Measurements from ENCODE around the gene NRARP.

The NRARP gene

GRCh38 chr9:137299203-137299565 lies 2.9 kb downstream of the NRARP start:
- no peak for DNase-seq (ENCODE audit: low spot score)
- no peak for FAIRE-seq

DNA sequence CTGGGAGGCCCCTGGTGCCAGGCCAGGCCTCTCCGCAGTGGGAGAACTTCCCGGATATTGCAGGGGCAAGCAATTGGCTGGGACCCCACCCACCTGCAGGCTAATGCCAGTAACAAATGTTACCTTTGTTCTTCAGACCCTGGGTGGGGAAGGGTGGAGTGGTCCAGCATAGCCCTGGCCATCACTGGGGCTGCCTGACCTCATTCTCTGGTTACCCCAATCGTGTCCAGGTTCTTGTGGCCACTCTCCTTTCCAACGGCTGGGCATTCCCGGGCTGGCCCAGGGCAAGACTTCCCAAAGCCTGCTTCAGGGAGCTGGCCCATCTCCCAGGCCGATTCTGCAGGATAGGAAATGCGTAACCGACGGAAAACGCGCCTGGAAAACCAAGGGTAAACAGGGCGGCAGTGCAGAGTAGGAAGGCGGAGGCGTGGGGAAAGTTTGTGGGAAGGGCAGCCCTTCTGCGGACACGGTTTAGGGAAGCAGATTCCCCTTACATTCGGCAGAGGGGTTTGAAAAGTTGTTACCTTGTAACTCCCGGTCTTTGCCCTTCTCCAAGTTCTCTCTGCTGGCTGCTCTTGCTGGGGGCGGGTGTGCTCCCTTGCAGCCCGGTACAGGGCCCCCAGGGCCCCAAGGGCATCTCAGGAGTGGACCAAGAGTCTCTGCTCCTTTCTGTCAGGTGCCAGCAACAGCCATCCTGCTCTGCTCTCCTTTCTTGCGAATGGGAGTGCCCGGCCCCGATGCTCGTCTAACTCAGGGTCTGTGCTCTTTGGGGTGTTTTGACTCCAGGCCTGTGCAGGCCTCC lies 3.5 kb downstream of the NRARP start:
- DNase-seq (ENCODE audit: low spot score) (no peak), FAIRE-seq (no peak)

DNA sequence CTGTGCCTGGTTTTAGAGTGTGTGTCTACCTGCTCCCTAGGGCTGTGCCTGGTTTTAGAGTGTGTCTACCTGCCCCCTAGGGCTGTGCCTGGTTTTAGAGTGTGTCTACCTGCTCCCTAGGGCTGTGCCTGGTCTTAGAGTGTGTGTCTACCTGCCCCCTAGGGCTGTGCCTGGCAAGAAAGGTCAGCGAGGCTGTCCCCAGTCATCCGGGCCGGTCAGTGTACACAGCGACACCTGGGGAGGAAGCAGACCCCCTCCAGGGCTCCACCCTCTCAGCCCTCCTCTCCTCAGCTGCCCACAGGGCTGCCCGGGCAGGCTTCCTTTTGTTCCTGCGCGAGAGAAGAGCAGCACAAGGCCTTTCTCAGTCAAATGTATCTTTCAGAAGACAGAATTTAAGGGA lies 4.1 kb downstream of the NRARP start:
- DNase-seq (ENCODE audit: low spot score) = no peak
- no peak for FAIRE-seq

DNA sequence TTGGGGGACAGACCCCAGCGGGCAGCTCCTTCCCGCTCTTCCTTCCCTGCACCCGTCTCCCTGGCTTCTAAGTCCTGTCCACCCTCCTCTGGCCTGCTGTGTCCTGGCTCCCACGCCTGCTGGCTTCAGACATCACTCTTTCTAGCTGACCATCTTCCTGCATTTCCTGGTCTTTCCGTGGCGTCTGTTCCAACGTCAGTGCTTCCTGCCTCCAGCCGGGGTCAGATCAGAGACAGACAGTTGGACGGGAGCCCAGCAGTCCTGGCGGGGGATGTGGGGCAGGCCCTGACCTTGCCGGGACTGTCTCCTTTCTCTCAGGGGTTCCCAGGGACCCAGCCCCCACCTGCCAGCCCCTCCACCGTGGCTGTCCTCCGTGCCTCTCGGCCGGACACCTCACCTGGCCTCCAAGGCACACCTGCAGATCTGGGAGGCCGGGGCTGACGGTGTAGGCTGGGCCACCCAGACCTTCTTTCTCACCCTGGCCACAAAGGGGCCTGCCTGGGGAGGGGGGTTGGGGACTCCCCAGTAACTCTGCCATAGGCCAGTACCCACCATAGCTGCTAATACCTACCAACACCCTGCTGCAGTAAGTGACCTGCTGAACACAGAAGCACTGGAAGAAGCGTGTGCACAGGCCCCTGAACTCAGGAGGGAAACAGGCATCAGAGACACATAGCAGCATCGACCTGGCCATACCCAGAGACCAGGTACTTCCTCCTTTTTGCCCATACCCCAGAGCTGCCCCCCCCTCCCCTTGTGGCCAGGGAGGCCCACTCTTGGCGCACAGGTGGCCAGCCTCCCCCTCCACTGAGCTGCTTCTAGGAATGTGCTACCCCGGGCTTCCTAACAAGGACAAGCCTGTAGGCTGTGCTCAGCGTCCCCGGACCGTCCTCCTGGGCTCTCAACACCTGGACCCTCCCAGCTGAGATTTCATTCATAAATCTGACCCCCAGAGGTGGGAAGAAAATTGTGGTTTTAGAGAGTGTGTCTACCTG lies 5.1 kb downstream of the NRARP start:
- DNase-seq (ENCODE audit: low spot score) (no peak), FAIRE-seq (no peak)

DNA sequence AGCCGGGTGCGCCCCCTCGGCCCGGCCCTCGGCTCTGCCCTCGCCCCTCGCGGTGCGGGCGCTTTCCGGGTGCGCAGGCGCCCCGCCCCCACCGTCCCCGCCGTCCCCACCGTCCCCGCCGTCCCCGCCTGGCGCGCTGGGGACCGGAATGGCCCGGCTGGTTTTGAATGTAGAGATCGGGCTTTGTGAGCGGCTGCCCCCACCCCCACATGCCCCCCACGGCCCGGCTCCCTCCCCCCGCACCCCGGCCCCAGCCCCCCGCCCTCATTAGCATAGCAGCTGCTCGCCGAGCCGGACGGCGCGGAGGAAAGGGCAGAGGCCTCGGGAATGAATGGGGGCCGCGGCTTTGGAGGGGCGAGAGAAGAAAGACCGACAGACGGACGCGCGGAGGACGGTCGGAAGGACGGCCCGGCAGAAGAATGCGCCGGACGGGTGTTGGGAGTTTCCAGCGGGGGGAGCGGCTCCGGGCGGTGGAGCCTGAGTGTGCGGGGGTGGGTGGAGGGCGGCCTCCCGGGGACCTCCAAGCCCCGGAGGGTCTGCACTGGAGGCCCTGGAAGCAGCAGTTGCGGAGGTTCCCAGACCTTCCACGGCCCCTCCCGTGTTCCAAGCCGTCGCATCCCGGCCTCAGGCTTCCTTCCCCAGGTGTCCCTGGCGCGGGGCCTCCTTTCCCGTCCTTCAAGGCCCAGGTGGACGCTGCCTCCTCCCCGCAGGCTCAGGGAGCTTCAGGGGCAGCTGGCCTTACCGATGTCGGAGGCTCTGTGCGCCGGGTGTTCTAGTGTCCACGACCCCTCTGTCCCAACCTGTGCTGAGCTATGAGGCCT lies 6.0 kb downstream of the NRARP start:
- FAIRE-seq = no peak
- DNase-seq (ENCODE audit: low spot score) = no peak

- DNase-seq (ENCODE audit: low spot score) = no peak
- FAIRE-seq = no peak
Measured at GRCh38 chr9:137295238-137295811, 6.7 kb downstream of the NRARP start.

- DNase-seq (ENCODE audit: low spot score) (no peak), FAIRE-seq (no peak)
Measured at GRCh38 chr9:137294681-137295237, 7.3 kb downstream of the NRARP start.

DNA sequence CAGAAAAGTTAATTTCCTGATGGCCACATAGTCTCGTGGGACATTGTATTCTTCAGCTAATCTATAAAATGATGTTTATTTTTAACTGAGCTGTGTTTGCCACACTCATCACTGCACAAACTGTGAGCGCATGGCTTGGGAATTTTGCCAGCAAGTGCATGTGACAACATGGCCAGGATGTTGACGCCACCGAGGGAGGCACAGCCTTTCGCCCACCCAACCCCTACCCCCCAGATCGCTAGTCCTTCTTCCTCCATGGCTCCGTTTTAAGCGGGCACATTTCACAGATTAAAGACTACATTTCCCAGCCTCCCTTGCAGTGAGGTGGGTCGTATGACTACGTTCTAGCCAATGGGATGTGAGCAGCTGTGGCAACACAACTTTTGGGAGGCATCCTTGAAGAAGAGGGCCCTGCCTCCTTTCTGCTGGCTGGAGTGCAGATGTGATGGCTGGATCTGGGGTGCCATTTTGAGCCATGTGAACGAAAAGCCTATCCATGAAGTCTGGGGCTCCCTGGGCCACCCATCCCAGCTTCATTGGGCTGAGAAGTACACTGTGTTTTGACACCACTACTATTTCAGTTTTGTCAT lies 7.9 kb downstream of the NRARP start:
- no peak for FAIRE-seq

GRCh38 chr9:137293482-137294090 lies 8.5 kb downstream of the NRARP start:
- FAIRE-seq = no peak

More for the DNA sequence above, 7.9 kb downstream of the NRARP start:
- DNase-seq (ENCODE audit: low spot score) = peak; percentile 41

DNA sequence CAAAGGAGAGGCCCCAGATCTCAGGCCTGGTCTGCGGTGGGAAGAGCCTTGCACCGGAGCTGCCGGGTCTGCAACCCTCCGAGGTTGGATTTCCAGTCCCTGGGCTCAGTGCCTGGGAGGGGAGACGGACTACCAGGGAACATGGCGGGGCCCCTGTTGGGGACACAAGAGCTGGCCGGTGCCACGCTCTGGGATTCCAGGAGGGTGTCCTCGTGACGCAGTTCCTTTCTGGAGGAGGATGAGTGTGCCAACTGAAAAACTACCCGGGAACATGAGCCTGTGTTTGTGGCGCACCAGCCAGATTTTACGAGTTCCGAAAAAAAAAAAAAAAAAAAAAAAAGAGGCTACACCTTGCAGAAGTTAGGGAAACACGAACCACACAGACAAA lies 9.0 kb downstream of the NRARP start:
- no peak for FAIRE-seq
- DNase-seq (ENCODE audit: low spot score) = no peak

More at GRCh38 chr9:137293482-137294090, 8.5 kb downstream of the NRARP start:
- no peak for DNase-seq (ENCODE audit: low spot score)

DNA sequence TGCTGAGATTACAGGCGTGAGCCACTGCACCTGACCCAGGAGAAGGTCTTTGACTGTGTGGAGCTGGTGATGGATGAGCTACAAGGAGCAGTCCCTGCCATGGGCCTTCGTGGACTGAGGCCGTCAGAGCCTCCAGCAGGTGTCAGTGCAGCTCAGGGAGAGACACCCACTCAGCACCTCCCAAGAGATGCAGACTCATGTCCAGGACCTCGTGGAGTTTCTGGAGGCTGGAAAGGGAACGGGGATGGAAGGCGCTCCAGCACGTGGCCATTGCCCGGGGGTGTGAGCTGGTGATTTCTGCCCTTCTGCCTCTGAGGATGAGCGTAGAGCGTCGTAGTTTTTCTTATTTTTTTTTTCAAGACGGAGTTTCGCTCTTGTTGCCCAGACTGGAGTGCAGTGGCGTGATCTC lies 15.1 kb downstream of the NRARP start:
- peak; percentile 36 for DNase-seq (ENCODE audit: low spot score)
- no peak for FAIRE-seq

- FAIRE-seq (no peak), DNase-seq (ENCODE audit: low spot score) (no peak)
Measured at GRCh38 chr9:137281345-137282116, 20.5 kb downstream of the NRARP start.

- no peak for DNase-seq (ENCODE audit: low spot score)
- FAIRE-seq = no peak
Measured at GRCh38 chr9:137280474-137281344, 21.4 kb downstream of the NRARP start.

- DNase-seq (ENCODE audit: low spot score) (no peak), FAIRE-seq (no peak)
Measured at GRCh38 chr9:137279741-137280473, 22.2 kb downstream of the NRARP start.

DNA sequence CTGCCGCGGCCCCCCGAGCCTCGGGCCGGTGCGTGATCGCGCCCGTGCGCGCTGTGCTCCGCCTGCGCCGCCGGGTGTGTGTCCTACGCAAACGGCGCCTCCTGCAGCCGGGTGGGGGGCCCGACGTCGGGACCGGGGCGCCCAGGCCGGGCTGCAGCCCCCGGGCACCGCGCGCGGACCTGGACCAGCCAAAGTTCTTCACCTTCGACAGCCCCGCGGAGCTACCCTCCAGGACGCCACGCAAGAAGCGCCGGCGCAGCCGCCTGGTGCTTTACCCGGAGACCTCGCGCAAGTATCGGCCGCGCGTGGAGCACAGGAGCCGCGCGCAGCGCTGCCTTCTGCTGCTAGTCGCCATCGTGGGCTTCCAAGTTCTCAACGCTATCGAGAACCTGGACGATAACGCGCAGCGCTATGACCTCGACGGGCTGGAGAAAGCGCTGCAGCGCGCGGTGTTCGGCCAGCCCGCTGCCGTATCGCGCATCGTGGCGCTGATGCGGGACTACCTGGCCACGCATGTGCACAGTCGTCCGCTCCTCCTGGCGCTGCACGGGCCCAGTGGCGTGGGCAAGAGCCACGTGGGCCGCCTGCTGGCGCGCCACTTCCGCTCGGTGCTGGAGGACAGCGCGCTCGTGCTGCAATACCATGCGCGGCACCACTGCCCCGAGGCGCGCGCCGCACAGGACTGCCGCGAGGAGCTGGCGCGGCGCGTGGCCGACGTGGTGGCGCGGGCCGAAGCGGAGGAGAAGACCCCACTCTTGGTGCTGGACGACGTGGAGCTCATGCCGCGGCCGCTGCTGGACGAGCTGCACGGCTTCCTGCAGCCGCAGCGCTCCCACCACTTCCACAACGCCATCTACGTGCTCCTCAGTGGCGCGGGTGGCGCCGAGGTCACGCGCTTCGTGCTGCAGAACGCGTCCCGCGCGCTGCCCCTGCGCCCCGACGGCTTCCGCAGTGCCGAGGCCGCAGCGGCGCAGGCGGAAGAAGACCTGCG lies 23.1 kb downstream of the NRARP start:
- FAIRE-seq = no peak
- DNase-seq (ENCODE audit: low spot score) = no peak

GRCh38 chr9:137278061-137278701 lies 23.9 kb downstream of the NRARP start:
- no peak for DNase-seq (ENCODE audit: low spot score)

More at GRCh38 chr9:137278061-137278701, 23.9 kb downstream of the NRARP start:
- FAIRE-seq = no peak

Measured in RCC 7860 (cell line).